ENCODE results near the gene SOX6.

DNA sequence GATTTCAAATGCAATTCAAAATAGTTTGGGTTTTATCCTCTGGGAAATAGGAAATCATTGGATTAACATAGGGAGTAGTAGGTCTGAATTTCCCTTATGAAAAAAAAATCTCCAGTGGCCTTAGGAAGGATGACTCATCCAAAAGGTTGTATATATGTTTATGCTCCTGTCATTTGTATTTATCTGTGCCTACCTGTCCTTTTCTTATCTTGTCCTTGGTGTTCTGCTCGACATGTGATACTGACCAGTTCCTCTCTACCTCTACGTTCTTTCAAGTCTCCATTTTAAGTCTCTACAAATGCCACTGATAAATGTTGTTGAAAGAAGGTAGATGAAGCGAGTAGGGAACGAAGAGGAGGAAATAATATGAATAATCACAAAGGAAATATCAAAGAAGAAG lies 3.0 kb upstream of the SOX6 start:
- TF ChIP-seq, protein P1, sequence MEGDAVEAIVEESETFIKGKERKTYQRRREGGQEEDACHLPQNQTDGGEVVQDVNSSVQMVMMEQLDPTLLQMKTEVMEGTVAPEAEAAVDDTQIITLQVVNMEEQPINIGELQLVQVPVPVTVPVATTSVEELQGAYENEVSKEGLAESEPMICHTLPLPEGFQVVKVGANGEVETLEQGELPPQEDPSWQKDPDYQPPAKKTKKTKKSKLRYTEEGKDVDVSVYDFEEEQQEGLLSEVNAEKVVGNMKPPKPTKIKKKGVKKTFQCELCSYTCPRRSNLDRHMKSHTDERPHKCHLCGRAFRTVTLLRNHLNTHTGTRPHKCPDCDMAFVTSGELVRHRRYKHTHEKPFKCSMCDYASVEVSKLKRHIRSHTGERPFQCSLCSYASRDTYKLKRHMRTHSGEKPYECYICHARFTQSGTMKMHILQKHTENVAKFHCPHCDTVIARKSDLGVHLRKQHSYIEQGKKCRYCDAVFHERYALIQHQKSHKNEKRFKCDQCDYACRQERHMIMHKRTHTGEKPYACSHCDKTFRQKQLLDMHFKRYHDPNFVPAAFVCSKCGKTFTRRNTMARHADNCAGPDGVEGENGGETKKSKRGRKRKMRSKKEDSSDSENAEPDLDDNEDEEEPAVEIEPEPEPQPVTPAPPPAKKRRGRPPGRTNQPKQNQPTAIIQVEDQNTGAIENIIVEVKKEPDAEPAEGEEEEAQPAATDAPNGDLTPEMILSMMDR (IDR thresholded peaks at IDR 0.05; ENCODE audit: low read depth, low read length) = no peak
- TF ChIP-seq EZH2phosphoT487 (IDR thresholded peaks at IDR 0.05; ENCODE audit: low read depth) = no peak
